ENCODE measurements around the gene CDK14. TPM values are rescaled to one million over a fixed set of nuclear protein-coding genes. Genes with fewer than 3 reads are reported as not detected.

Gene CDK14
- total and polyA plus RNA-seq, 2 of the 8 experiments (the other 6 are each of a cell fraction or from before 2014, with no cell fraction given) = 5.5 to 47.3 TPM

DNA sequence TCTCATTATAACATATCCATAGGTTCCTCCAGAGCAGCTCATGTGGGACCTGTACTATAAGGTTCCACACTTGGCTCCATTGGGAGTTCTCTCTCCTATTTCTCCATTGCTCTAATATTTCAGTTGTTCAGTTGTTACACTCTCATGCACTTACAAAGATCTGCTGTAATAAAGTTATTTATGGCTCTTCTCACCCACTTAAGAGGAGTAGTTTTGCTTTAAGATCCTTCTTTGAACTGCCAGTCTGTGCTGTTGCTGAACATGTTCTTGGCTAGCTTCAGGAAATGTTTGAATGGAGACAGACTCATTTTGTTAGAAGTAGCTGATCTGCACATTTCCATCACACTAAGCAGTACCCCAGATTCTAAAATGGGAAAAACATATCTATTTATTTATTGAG lies 250.1 kb downstream of the CDK14 start:
- Histone ChIP-seq H2BK5ac (ENCODE audit: low read depth, low read length) (no peak overlapping the region), H3K4me2 (ENCODE audit: insufficient read depth in 1 of 2, low read depth in 2 of 2, low read length in 2 of 2) (no peak overlapping the region), H3K79me2 (ENCODE audit: control insufficient read depth in 1 of 2, insufficient read depth in 2 of 2, low read length in 2 of 2) (no peaks in the 10 kb centered on the region; a peak in 1 of 4 replicates), H2BK120ac (replicated peaks; ENCODE audit: low read depth, low read length) (no peak overlapping the region), H3K9me3 (ENCODE audit: insufficient read depth in 2 of 2, low read depth in 1 of 2, low read length in 1 of 2) (no peaks in the 10 kb centered on the region), H2AFZ (ENCODE audit: low read length) (no peak overlapping the region), H3K36me3 (ENCODE audit: control insufficient read depth in 2 of 4, insufficient read depth in 4 of 4, low read length in 3 of 4) (no peaks in the 10 kb centered on the region), H3K79me1 (ENCODE audit: low read depth, low read length) (no peaks in the 10 kb centered on the region), H3K4me3 (ENCODE audit: extremely low read depth in 1 of 4, insufficient read depth in 2 of 4, low read depth in 3 of 4, low read length in 4 of 4) (no peak overlapping the region), H2BK15ac (ENCODE audit: low read length) (no peak overlapping the region), H4K8ac (ENCODE audit: extremely low read depth, insufficient read depth, low read length) (no peak overlapping the region), H3K23me2 (ENCODE audit: low read depth, low read length) (no peaks in the 10 kb centered on the region), H3K9ac (replicated peaks in 1 of 4; ENCODE audit: extremely low read depth in 1 of 4, low read depth in 3 of 4, low read length in 3 of 4) (no peak overlapping the region), H3K4me1 (replicated peaks in 1 of 4; ENCODE audit: control insufficient read depth in 3 of 4, insufficient read depth in 4 of 4, low read length in 3 of 4) (no peaks in the 10 kb centered on the region), H4K91ac (replicated peaks; ENCODE audit: insufficient read length, low read length) (no peak overlapping the region), H3K27ac (ENCODE audit: low read depth, low read length) (no peak overlapping the region), H4K20me1 (replicated peaks in 1 of 2; ENCODE audit: control insufficient read depth in 1 of 2, insufficient read depth in 2 of 2, low read length in 2 of 2) (no peaks in the 10 kb centered on the region), H3K4ac (replicated peaks; ENCODE audit: insufficient read length, low read depth, low read length) (no peak overlapping the region), H3K18ac (ENCODE audit: extremely low read depth, low read length) (no peak overlapping the region), H3K14ac (ENCODE audit: insufficient read length) (no peak overlapping the region), H3K27me3 (replicated peaks in 1 of 4; ENCODE audit: control insufficient read depth in 3 of 4, extremely low read depth in 1 of 4, insufficient read depth in 3 of 4, low read length in 3 of 4) (no peaks in the 10 kb centered on the region), H2BK12ac (ENCODE audit: low read depth, low read length) (no peak overlapping the region), H4K5ac (ENCODE audit: insufficient read length, low read depth, low read length) (no peak overlapping the region), H2AK5ac (ENCODE audit: low read depth, low read length) (no peak overlapping the region), H2BK20ac (ENCODE audit: low read length) (no peak overlapping the region), H3K56ac (replicated peaks; ENCODE audit: insufficient read length, low read depth, low read length) (no peak overlapping the region), H3K23ac (ENCODE audit: insufficient read length) (no peak overlapping the region)
- ChIA-PET CTCF (ENCODE audit: partially characterized antibody) (no interaction called here), POLR2A (ENCODE audit: partially characterized antibody) (no interaction called here)
- FAIRE-seq (no peak), DNase-seq (ENCODE audit: low read depth in 1 of 2, low spot score in 2 of 2) (no peak)
- TF ChIP-seq EGR1 (IDR thresholded peaks at IDR 0.05; ENCODE audit: borderline replicate concordance, low read depth, low read length) (no peak), POLR2AphosphoS5 (IDR thresholded peaks at IDR 0.05; ENCODE audit: low read depth, low read length) (no peak), TEAD4 (IDR thresholded peaks at IDR 0.05; ENCODE audit: low read depth, low read length) (no peak), CBX8 (IDR thresholded peaks at IDR 0.05; ENCODE audit: borderline replicate concordance, low read depth, low read length) (no peak), SIRT6 (IDR thresholded peaks at IDR 0.05; ENCODE audit: low read length) (no peak), MAFK (IDR thresholded peaks at IDR 0.05; ENCODE audit: low read depth, low read length) (no peak), BRCA1 (IDR thresholded peaks at IDR 0.05; ENCODE audit: low read depth, low read length) (no peak), HDAC6 (IDR thresholded peaks at IDR 0.05; ENCODE audit: low read depth, low read length) (no peak), RFX5 (IDR thresholded peaks at IDR 0.05; ENCODE audit: borderline replicate concordance, low read depth, low read length) (no peak), CREB1 (IDR thresholded peaks at IDR 0.05) (no peak), KDM5A (IDR thresholded peaks at IDR 0.05; ENCODE audit: low read length) (no peak), HDAC2 (IDR thresholded peaks at IDR 0.05; ENCODE audit: borderline replicate concordance in 1 of 2, low read depth in 2 of 2, low read length in 2 of 2) (no peak), SAP30 (IDR thresholded peaks at IDR 0.05; ENCODE audit: insufficient read depth, insufficient replicate concordance, low read length) (no peak), RNF2 (IDR thresholded peaks at IDR 0.05; ENCODE audit: borderline replicate concordance, low read depth, low read length, missing control alignments, poor library complexity, severe bottlenecking) (no peak), BCL11A (IDR thresholded peaks at IDR 0.05; ENCODE audit: low read depth in 2 of 2, low read length in 2 of 2) (no peak), POU5F1 (IDR thresholded peaks at IDR 0.05; ENCODE audit: low read depth, low read length) (no peak), TAF1 (IDR thresholded peaks at IDR 0.05; ENCODE audit: low read depth, low read length) (no peak)
